SK-N-SH treated with all-trans-retinoic acid at 6 μM for 48 hours (cell line): ENCODE results near the gene WAC.

ENCODE experiments used
- ATAC-seq: fragments of 200-7000 bp; cut with Tn5 transposase; 3 replicates; pipeline ENCODE4 v1.9.1; 2020; ENCODE audit warnings: mild to moderate bottlenecking, moderate library complexity
- ARNTL ChIP-seq: fragments of 450-650 bp; formaldehyde crosslinking; IDR thresholded peaks from 2 replicates; pipeline ENCODE4 v1.5.0; 2020; ENCODE audit warnings: low read depth, mild to moderate bottlenecking, moderate library complexity, borderline replicate concordance
- BACH2 ChIP-seq: fragments of 250-450 bp; sonication (Bioruptor Pico); IDR thresholded peaks from 2 replicates; pipeline ENCODE4 v1.9.0; 2021; ENCODE audit warnings: mild to moderate bottlenecking, borderline replicate concordance
- CREB5 ChIP-seq: fragments of 250-450 bp; sonication (Bioruptor Pico); IDR thresholded peaks from 2 replicates; pipeline ENCODE4 v1.5.1; 2020; ENCODE audit warnings: low read depth, mild to moderate bottlenecking, moderate library complexity
- CSDC2 ChIP-seq: fragments of 250-450 bp; sonication (Bioruptor Pico); IDR thresholded peaks from 2 replicates; pipeline ENCODE4 v1.5.0; 2020; ENCODE audit warnings: mild to moderate bottlenecking, moderate library complexity
- ESRRG ChIP-seq: fragments of 250-450 bp; sonication (Bioruptor Pico); IDR thresholded peaks from 2 replicates; pipeline ENCODE4 v1.6.1; 2021; ENCODE audit warnings: mild to moderate bottlenecking
- GLIS3 ChIP-seq: fragments of 250-450 bp; sonication (Bioruptor Pico); IDR thresholded peaks from 2 replicates; pipeline ENCODE4 v1.5.0; 2020; ENCODE audit warnings: mild to moderate bottlenecking, moderate library complexity
- ISL1 ChIP-seq: fragments of 250-450 bp; sonication (Bioruptor Pico); IDR thresholded peaks from 2 replicates; pipeline ENCODE4 v2.1.2; 2022; ENCODE audit warnings: mild to moderate bottlenecking, moderate library complexity
- OSR1 ChIP-seq: fragments of 250-450 bp; sonication (Bioruptor Pico); IDR thresholded peaks from 2 replicates; pipeline ENCODE4 v1.8.0; 2022; ENCODE audit warnings: moderate library complexity, mild to moderate bottlenecking, inconsistent platforms
- PATZ1 ChIP-seq: fragments of 250-450 bp; sonication (Bioruptor Pico); IDR thresholded peaks from 2 replicates; pipeline ENCODE4 v1.8.0; 2020; ENCODE audit warnings: mild to moderate bottlenecking, moderate library complexity, borderline replicate concordance
- POU6F1 ChIP-seq: fragments of 250-450 bp; sonication (Bioruptor Pico); IDR thresholded peaks from 2 replicates; pipeline ENCODE4 v1.8.0; 2021; ENCODE audit warnings: low read depth, mild to moderate bottlenecking, moderate library complexity, borderline replicate concordance
- PPARA ChIP-seq: fragments of 250-450 bp; sonication (Bioruptor Pico); IDR thresholded peaks from 2 replicates; pipeline ENCODE4 v1.5.0; 2020; ENCODE audit warnings: mild to moderate bottlenecking, borderline replicate concordance
- RARB ChIP-seq: fragments of 250-450 bp; sonication (Bioruptor Pico); IDR thresholded peaks from 2 replicates; pipeline ENCODE4 v1.8.0; 2021; ENCODE audit warnings: mild to moderate bottlenecking, moderate library complexity
- SNAI2 ChIP-seq: fragments of 250-450 bp; sonication (Bioruptor Pico); IDR thresholded peaks from 2 replicates; pipeline ENCODE4 v1.5.0; 2020; ENCODE audit warnings: mild to moderate bottlenecking, moderate library complexity
- TCF4 ChIP-seq: fragments of 250-450 bp; sonication (Bioruptor Pico); IDR thresholded peaks from 2 replicates; pipeline ENCODE4 v1.8.0; 2021; ENCODE audit warnings: mild to moderate bottlenecking, moderate library complexity, borderline replicate concordance
- TOX ChIP-seq: fragments of 250-450 bp; sonication (Bioruptor Pico); IDR thresholded peaks from 2 replicates; pipeline ENCODE4 v1.8.0; 2021; ENCODE audit warnings: mild to moderate bottlenecking, moderate library complexity, borderline replicate concordance
- TSHZ2 ChIP-seq: fragments of 250-450 bp; sonication (Bioruptor Pico); IDR thresholded peaks from 2 replicates; pipeline ENCODE4 v1.5.0; 2020; ENCODE audit warnings: mild to moderate bottlenecking, moderate library complexity
- ZC3H10 ChIP-seq: fragments of 250-450 bp; sonication (Bioruptor Pico); IDR thresholded peaks from 2 replicates; pipeline ENCODE4 v1.5.1; 2021; ENCODE audit warnings: mild to moderate bottlenecking, moderate library complexity
- ZFP30 ChIP-seq: fragments of 450-650 bp; formaldehyde crosslinking; IDR thresholded peaks from 2 replicates; pipeline ENCODE4 v1.5.0; 2022; ENCODE audit warnings: mild to moderate bottlenecking, moderate library complexity
- ZNF565 ChIP-seq: fragments of 450-650 bp; formaldehyde crosslinking; conservative IDR thresholded peaks from 2 replicates; pipeline ENCODE4 v1.5.0; 2020; ENCODE audit warnings: low read depth, mild to moderate bottlenecking, moderate library complexity
- ZNF70 ChIP-seq: fragments of 450-650 bp; formaldehyde crosslinking; IDR thresholded peaks from 2 replicates; pipeline ENCODE4 v1.5.0; 2020; ENCODE audit warnings: mild to moderate bottlenecking, moderate library complexity

WAC gene

GRCh38 chr10:28561531-28561930 lies 28.6 kb downstream of the WAC start:
- no peak for TF ChIP-seq TOX (CRISPR knock-in tag)
- no peak for TF ChIP-seq ISL1 (CRISPR knock-in tag)
- no peak for TF ChIP-seq ZFP30
- TF ChIP-seq RARB (CRISPR knock-in tag): no peak
- no peak for TF ChIP-seq TSHZ2 (CRISPR knock-in tag)
- TF ChIP-seq ZNF70 (CRISPR knock-in tag): no peak
- TF ChIP-seq SNAI2 (CRISPR knock-in tag): no peak
- TF ChIP-seq ARNTL (CRISPR knock-in tag): no peak
- no peak for TF ChIP-seq POU6F1 (CRISPR knock-in tag)
- no peak for TF ChIP-seq TCF4 (CRISPR knock-in tag)
- no peak for TF ChIP-seq CREB5
- TF ChIP-seq PPARA (CRISPR knock-in tag): no peak
- TF ChIP-seq ZNF565: no peak
- TF ChIP-seq BACH2: no peak
- TF ChIP-seq ESRRG (CRISPR knock-in tag): no peak
- ATAC-seq: no peak

- peak; percentile 49 for ATAC-seq
- TF ChIP-seq CSDC2: no peak
- no peak for TF ChIP-seq TOX (CRISPR knock-in tag)
- no peak for TF ChIP-seq ZNF70 (CRISPR knock-in tag)
- TF ChIP-seq ESRRG (CRISPR knock-in tag): no peak
- no peak for TF ChIP-seq TCF4 (CRISPR knock-in tag)
- no peak for TF ChIP-seq GLIS3
- TF ChIP-seq SNAI2 (CRISPR knock-in tag): no peak
- no peak for TF ChIP-seq OSR1 (CRISPR knock-in tag)
- TF ChIP-seq ZNF565: no peak
- TF ChIP-seq TSHZ2 (CRISPR knock-in tag): no peak
- no peak for TF ChIP-seq ZFP30
- no peak for TF ChIP-seq BACH2
- no peak for TF ChIP-seq ZC3H10 (CRISPR knock-in tag)
- TF ChIP-seq RARB (CRISPR knock-in tag): no peak
Observed at GRCh38 chr10:28564905-28565304, 32.0 kb downstream of the WAC start.

- ATAC-seq: no peak
- TF ChIP-seq GLIS3 (no peak), PATZ1 (no peak), CREB5 (no peak), OSR1 (CRISPR knock-in tag) (no peak), SNAI2 (CRISPR knock-in tag) (no peak), ZFP30 (no peak), PPARA (CRISPR knock-in tag) (no peak), ARNTL (CRISPR knock-in tag) (no peak), ZNF565 (no peak), ZC3H10 (CRISPR knock-in tag) (no peak), POU6F1 (CRISPR knock-in tag) (no peak), CSDC2 (no peak)
Observed at GRCh38 chr10:28566458-28567015, 33.6 kb downstream of the WAC start.
